IPS-15b (cell line): Measurements from ENCODE around the gene NKAIN2.

Experiments
- H3K27me3 ChIP-seq: one replicate; pipeline ENCODE4 v1.6.1; 2013; ENCODE audit warnings: low read length; ENCODE audit not compliant: control insufficient read depth, insufficient read depth
- H3K36me3 ChIP-seq: one replicate; pipeline ENCODE4 v1.6.1; 2013; ENCODE audit warnings: low read length; ENCODE audit not compliant: control insufficient read depth, insufficient read depth
- H3K4me1 ChIP-seq: one replicate; pipeline ENCODE4 v1.6.1; 2013; ENCODE audit warnings: mild to moderate bottlenecking, low read length; ENCODE audit not compliant: control insufficient read depth, insufficient read depth
- H3K4me3 ChIP-seq: one replicate; pipeline ENCODE4 v1.5.1; 2013; ENCODE audit warnings: low read depth, low read length
- H3K9ac ChIP-seq: one replicate; pipeline ENCODE4 v1.6.1; 2013; ENCODE audit warnings: low read depth, mild to moderate bottlenecking, low read length
- H3K9me3 ChIP-seq: one replicate; pipeline ENCODE4 v1.6.1; 2013; ENCODE audit warnings: mild to moderate bottlenecking, low read length; ENCODE audit not compliant: control insufficient read depth, insufficient read depth

The NKAIN2 gene

DNA sequence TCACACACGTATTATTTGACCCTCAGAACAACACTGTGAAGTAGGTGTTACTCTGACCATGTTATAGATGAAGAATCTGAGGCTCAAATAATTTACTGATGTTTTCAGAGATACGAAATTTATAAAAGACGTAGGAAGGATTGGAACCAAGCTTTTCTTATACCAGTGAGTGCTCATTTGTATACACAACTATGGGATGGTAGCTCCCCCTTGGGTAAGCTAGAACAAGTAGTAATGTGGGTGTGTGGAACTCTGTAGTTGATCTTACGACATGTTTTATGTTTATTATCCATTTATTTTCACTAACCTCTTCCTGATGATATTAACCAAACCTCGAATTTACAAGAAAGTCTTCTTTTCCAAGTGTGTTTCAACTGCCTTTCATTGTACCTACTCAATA, 248.5 kb downstream of the NKAIN2 start:
- no peaks in the 10 kb centered on the region for H3K27me3 ChIP-seq
- no peak overlapping the region for H3K9ac ChIP-seq
- no peaks in the 10 kb centered on the region for H3K4me1 ChIP-seq
- no peaks in the 10 kb centered on the region for H3K9me3 ChIP-seq
- H3K4me3 ChIP-seq: no peak overlapping the region
- no peaks in the 10 kb centered on the region for H3K36me3 ChIP-seq

DNA sequence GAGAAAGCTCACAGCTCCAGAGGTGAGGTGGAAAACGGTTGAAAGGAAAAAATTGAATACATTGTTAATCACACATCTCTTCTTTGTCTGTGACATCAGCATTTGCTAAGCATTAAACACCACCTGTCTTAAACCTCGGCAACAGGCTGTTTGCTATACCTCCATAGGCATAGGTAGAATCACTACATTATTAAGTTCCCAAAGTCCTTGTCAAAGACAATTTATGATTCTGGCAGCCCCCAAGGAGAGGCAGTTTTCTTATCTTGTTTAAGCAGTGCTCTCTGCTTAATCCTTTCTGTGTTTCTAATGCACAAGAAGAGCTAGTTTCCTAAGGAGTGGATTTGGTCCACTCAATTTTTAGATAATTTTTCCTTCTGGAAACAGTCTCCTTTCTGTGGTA, 249.7 kb downstream of the NKAIN2 start:
- H3K9me3 ChIP-seq: no peaks in the 10 kb centered on the region
- H3K4me3 ChIP-seq: no peak overlapping the region
- H3K36me3 ChIP-seq: no peaks in the 10 kb centered on the region
- no peak overlapping the region for H3K9ac ChIP-seq
- no peaks in the 10 kb centered on the region for H3K4me1 ChIP-seq
- H3K27me3 ChIP-seq: no peaks in the 10 kb centered on the region

DNA sequence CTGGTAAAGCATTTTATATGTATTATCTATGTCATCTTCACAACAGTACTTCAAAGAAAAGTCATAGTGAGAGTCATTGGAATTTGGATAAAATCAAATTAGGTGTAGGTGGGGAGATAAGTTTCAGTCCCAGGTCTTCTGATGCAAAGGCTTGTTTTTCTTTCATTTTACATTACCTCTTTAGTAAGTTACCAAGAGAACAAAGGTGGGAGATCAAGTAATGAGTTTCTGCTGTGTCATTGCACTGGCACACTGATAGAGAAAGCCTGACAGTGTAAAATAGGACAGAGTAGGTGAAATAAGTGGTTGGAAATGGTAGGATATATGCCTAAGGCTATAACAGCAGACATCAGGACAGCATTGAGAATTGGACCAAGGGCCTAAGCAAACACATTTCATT, 250.4 kb downstream of the NKAIN2 start:
- Histone ChIP-seq H3K36me3 (no peaks in the 10 kb centered on the region), H3K4me3 (no peak overlapping the region), H3K9ac (no peak overlapping the region), H3K27me3 (no peaks in the 10 kb centered on the region), H3K4me1 (no peaks in the 10 kb centered on the region), H3K9me3 (no peaks in the 10 kb centered on the region)

DNA sequence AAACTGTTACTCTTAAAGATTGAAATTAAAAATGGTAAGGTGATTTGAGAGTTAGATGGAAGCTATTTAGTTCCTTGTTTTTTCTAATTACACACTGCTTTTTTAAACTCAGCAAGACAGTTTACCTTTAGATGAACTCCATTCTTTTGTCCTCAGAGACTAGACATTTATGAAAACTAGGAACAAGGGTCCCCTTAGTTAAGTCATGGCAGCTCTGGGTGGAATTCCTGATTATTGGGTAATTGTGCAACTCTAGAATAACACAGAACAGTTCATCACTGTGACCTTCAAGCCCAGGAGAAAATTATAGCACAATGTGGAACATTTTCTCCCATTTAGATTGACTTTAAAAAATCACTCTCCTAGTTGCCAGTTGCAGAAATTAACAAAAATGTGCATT, 251.7 kb downstream of the NKAIN2 start:
- Histone ChIP-seq H3K4me3 (no peak overlapping the region), H3K27me3 (no peaks in the 10 kb centered on the region), H3K4me1 (no peaks in the 10 kb centered on the region), H3K9ac (no peak overlapping the region), H3K36me3 (no peaks in the 10 kb centered on the region), H3K9me3 (no peaks in the 10 kb centered on the region)

DNA sequence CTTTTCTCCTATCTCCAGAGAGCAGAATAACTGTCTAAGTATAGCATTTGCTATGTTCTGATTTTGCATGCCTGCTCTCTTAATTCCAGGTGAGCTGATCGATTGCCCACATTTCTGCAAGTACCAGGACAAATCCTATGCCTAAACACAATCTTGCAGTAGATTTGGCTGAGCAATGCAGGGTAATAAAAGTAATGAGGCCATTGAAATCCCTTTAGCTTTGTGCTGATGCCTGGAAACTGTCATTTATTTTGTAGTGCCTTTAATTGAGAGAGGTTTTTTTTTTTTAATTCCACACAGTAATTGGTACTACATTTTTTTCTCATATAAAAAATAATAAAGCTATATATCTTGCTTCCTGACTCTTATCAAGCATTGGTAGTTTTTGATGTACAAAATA, 252.3 kb downstream of the NKAIN2 start:
- no peaks in the 10 kb centered on the region for H3K9me3 ChIP-seq
- H3K36me3 ChIP-seq: no peaks in the 10 kb centered on the region
- H3K27me3 ChIP-seq: no peaks in the 10 kb centered on the region
- no peak overlapping the region for H3K4me3 ChIP-seq
- no peaks in the 10 kb centered on the region for H3K4me1 ChIP-seq
- H3K9ac ChIP-seq: no peak overlapping the region

DNA sequence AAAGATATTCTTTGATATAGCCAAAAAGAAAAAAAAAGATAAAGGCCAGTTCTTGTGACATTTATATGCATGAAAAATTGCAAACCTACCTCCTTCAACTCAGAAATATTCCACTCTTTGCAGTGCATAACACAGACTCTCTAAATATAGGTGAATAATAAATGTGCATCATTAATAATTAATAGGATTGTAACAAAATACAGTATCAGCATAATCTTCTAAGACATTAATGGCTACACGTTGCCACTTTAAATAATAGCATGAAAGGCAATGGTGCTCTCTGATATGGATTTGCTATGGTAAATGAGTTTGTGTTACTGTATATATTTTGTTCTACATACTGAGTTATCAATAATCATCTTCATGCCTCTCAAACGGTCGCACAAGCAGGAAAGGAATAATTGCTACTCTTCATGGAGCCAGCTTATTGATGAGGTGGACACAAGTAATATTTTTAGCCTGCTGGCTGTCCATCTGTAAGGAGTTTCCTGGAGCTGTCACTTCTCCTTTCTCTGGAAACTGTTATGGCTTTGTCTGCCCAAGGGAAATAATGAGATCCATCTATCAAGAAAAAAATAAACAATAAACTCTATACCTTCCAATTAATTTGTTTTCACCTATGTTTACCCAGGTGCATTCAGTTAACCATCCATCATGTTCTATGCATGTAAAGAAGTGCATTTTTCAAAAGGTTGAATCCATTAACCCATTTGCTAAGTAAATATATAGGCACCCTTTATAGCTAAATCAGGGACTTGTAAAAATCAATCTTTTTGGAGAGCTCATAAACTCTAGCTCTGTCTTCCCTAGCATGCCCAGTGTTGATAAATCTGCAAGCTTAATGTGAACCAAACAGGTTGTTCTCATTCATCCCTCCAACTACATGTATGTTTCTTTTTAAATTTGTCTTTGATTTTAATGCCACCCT, 253.0 kb downstream of the NKAIN2 start:
- no peak overlapping the region for H3K4me3 ChIP-seq
- H3K27me3 ChIP-seq: no peaks in the 10 kb centered on the region
- no peaks in the 10 kb centered on the region for H3K36me3 ChIP-seq
- no peak overlapping the region for H3K9ac ChIP-seq
- H3K4me1 ChIP-seq: no peaks in the 10 kb centered on the region
- H3K9me3 ChIP-seq: no peaks in the 10 kb centered on the region

DNA sequence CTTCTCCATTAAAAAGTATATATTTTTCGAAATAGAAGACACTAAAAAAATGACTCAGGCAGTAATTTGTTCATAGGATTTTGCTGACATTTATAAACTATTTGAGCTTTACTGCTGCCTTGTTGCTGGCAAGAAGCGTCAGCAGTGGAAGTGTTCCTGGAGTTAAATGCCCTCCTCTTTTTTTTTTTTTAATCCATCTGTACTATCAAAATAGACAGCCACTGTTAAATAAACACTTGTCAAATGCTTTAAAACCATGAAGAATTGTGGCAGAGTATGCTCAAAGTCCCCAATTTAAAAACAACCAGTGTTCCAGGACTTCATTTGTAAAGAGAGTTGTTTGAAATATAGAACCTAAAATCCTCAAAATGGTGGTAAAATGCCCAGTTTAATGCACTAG, 253.8 kb downstream of the NKAIN2 start:
- Histone ChIP-seq H3K27me3 (no peaks in the 10 kb centered on the region), H3K4me1 (no peaks in the 10 kb centered on the region), H3K9me3 (no peaks in the 10 kb centered on the region), H3K36me3 (no peaks in the 10 kb centered on the region), H3K9ac (no peak overlapping the region), H3K4me3 (no peak overlapping the region)

DNA sequence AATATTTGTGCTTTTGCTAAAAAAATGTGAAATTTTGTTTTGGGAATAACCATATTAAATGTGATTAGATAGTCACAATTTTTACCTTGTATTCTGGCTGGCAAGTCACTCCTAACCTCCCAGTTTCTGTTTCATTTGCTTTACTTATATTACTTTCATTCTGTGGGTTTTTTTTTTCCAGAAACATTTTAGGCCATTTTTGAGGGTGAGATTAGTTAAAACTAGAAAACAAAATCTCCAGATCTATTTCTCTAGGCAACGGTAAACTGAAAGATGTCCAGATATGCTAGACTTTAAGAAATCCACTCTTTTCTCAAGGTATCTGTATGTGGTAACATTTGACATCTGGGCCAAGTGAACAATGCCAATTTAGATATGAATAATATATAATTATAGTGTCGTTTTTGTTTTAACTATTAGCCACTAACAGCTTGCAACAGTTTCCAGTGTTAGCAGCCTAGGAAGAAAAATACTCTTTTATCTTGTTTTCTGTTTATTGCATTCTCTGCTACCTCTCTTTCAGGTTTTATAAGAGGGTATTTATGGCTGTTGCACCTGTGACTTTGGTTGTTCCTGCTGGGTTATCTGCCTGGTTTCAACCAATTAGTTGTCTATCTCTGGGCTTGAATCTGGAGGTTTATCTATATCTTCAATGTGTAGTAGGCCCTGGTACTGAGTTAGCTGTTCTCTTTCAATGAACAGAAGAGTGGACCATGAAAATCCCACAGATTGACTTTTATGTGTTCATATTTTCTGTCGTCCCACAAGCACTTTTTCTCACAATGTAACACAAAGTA, 260.9 kb downstream of the NKAIN2 start:
- no peaks in the 10 kb centered on the region for H3K36me3 ChIP-seq
- H3K9me3 ChIP-seq: no peaks in the 10 kb centered on the region
- no peak overlapping the region for H3K4me3 ChIP-seq
- H3K27me3 ChIP-seq: no peaks in the 10 kb centered on the region
- no peak overlapping the region for H3K9ac ChIP-seq
- no peaks in the 10 kb centered on the region for H3K4me1 ChIP-seq

DNA sequence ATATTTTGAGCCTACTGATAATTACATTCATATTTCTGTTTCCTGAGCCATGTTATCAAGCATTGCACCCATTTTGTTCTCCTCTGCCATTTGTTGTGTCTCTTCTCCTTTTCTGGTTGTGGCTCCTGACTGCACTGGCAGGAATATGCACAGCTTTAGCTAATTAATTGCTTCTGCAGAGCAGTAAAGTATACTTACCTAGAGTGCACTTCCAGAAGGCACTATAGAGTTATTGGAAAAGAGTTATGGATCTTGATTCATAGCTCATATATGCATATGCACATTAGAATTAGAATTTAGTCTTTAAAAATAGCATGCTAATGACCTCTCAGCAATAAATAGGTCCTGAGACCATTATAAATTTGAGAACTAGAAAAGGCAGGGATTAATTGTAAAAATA, 262.6 kb downstream of the NKAIN2 start:
- H3K9me3 ChIP-seq: no peaks in the 10 kb centered on the region
- no peak overlapping the region for H3K9ac ChIP-seq
- H3K4me3 ChIP-seq: no peak overlapping the region
- H3K36me3 ChIP-seq: no peaks in the 10 kb centered on the region
- H3K4me1 ChIP-seq: no peaks in the 10 kb centered on the region
- no peaks in the 10 kb centered on the region for H3K27me3 ChIP-seq

DNA sequence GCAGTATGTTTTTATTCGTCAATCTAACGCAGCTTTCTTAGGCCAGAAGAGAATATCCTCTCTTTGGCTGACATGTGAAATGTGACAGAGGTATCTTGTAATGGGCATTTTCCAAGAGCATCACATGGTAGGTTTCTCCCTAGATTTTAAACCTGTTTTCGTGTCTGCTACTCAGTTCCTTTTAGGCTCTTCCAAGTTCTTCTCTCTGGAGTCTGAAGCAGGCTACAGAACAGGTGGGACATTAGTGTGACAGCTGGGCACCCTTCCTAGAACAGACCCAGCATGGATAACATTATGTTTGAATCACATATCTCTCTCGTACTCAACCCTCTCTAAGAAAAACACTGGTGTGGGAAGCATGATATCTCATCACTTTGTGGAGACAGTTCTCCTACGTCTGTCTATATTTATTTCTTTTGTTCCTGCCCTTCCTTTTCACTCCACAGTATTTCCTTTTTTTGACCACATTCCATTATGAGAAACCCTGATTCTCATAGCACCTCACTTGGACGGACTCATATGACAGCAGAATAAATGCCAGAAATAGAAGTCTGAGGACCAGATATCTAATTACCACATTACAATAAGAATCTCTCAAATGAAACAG, 263.4 kb downstream of the NKAIN2 start:
- Histone ChIP-seq H3K27me3 (no peaks in the 10 kb centered on the region), H3K36me3 (no peaks in the 10 kb centered on the region), H3K4me1 (no peaks in the 10 kb centered on the region), H3K4me3 (no peak overlapping the region), H3K9me3 (no peaks in the 10 kb centered on the region), H3K9ac (no peak overlapping the region)

DNA sequence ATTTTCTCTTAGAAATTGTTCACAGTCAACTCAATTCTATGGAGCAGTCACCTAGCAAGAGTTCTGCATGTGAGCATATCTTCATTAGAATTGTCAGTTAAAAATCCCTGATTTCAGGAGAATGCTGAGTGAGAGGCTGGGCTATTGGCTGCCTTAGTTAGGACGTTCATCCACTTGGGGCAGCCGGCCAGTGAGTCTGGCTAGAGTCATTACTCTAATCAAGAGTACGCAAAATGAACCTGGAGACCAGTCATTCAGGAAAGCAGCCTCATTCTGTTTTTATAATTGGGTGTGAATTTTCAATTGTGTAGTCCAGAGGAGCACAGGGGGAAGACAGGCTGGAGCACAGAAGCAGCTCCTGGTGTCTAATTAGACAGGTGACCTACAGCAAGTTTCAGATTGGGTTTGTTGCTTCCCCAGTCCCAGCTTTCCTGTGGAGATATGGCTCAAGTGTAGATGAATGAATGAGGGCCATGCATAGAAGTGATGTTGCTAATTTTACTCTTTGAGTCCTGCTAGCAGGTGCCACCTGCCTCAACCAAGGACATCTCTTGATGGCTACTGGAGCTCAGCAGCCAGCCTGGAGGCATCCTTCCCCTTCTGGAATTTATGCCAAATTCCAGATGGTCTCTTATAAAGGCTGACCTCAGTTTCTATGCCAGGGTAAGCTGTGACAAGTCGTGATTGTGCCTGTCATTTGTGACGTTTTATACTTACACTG, 265.7 kb downstream of the NKAIN2 start:
- Histone ChIP-seq H3K4me3 (no peak overlapping the region), H3K4me1 (peaks cover 4% of the 10 kb centered on the region), H3K36me3 (no peaks in the 10 kb centered on the region), H3K9me3 (no peaks in the 10 kb centered on the region), H3K9ac (no peak overlapping the region), H3K27me3 (no peaks in the 10 kb centered on the region)
